ENCODE results near the gene CAPN7.
"Not testable (repeated sequence)": the region's sequence is repeated elsewhere in the genome, so short reads cannot be mapped to it uniquely, and the experiment has no call there.

CAPN7 gene

GRCh38 chr3:15205934-15206661 is at the start of gene CAPN7:
CAPN7 (plus strand) TSS chr3:15206246; CDS start chr3:15206496, 250 bp downstream.
- Mint-ChIP-seq H3K36me3 (ENCODE audit: insufficient read depth) (peaks cover 8% of the 10 kb centered on the region), H3K4me3 (peak within 1 kb of the TSS; percentile 87), H3K27me3 (no peaks in the 10 kb centered on the region), H3K9me3 (no peaks in the 10 kb centered on the region), H3K27ac (ENCODE audit: low read depth) (peak within 1 kb of the TSS; percentile 90), H3K4me1 (peaks cover 39% of the 10 kb centered on the region)
- DNase-seq (ENCODE audit: low spot score in 2 of 2) (peak; percentile 90), ATAC-seq (replicated peaks; ENCODE audit: extremely low read depth, poor library complexity, severe bottlenecking) (peak; percentile 90)

- ATAC-seq (replicated peaks; ENCODE audit: extremely low read depth, poor library complexity, severe bottlenecking): no peak
- H3K27ac Mint-ChIP-seq (ENCODE audit: low read depth): no peak overlapping the region
- H3K4me1 Mint-ChIP-seq: no peaks in the 10 kb centered on the region
- DNase-seq (ENCODE audit: low spot score in 2 of 2): no peak
- H3K36me3 Mint-ChIP-seq (ENCODE audit: insufficient read depth): no peaks in the 10 kb centered on the region
- H3K27me3 Mint-ChIP-seq: peaks cover 57% of the 10 kb centered on the region
- H3K4me3 Mint-ChIP-seq: no peak overlapping the region
- no peaks in the 10 kb centered on the region for H3K9me3 Mint-ChIP-seq
Observed at GRCh38 chr3:15157441-15157840, 48.6 kb upstream of the CAPN7 start.

GRCh38 chr3:15159501-15160136 is 46.4 kb upstream of the CAPN7 start:
- DNase-seq (ENCODE audit: low spot score in 2 of 2) (no peak), ATAC-seq (replicated peaks; ENCODE audit: extremely low read depth, poor library complexity, severe bottlenecking) (peak; percentile 40)
- H3K36me3 Mint-ChIP-seq (ENCODE audit: insufficient read depth): no peaks in the 10 kb centered on the region
- H3K27ac Mint-ChIP-seq (ENCODE audit: low read depth): no peak overlapping the region
- H3K4me1 Mint-ChIP-seq: no peaks in the 10 kb centered on the region
- H3K9me3 Mint-ChIP-seq: no peaks in the 10 kb centered on the region
- H3K27me3 Mint-ChIP-seq: peaks cover 35% of the 10 kb centered on the region
- H3K4me3 Mint-ChIP-seq: no peak overlapping the region

- no peak overlapping the region for H3K4me3 Mint-ChIP-seq
- no peak overlapping the region for H3K27ac Mint-ChIP-seq (ENCODE audit: low read depth)
- H3K4me1 Mint-ChIP-seq: no peaks in the 10 kb centered on the region
- H3K36me3 Mint-ChIP-seq (ENCODE audit: insufficient read depth): no peaks in the 10 kb centered on the region
- ATAC-seq (replicated peaks; ENCODE audit: extremely low read depth, poor library complexity, severe bottlenecking): no peak
- no peak for DNase-seq (ENCODE audit: low spot score in 2 of 2)
- no peaks in the 10 kb centered on the region for H3K9me3 Mint-ChIP-seq
- peaks cover 25% of the 10 kb centered on the region for H3K27me3 Mint-ChIP-seq
Observed at GRCh38 chr3:15160662-15161061, 45.4 kb upstream of the CAPN7 start.

- no peak overlapping the region for H3K4me3 Mint-ChIP-seq
Observed at GRCh38 chr3:15161133-15161532, 44.9 kb upstream of the CAPN7 start.

GRCh38 chr3:15163656-15164055 is 42.4 kb upstream of the CAPN7 start:
- ATAC-seq (replicated peaks; ENCODE audit: extremely low read depth, poor library complexity, severe bottlenecking); H3K27ac Mint-ChIP-seq (ENCODE audit: low read depth); H3K27me3 Mint-ChIP-seq; DNase-seq (ENCODE audit: low spot score in 2 of 2); H3K9me3 Mint-ChIP-seq; H3K36me3 Mint-ChIP-seq (ENCODE audit: insufficient read depth); H3K4me3 Mint-ChIP-seq; H3K4me1 Mint-ChIP-seq: not testable (repeated sequence)

More at GRCh38 chr3:15161133-15161532, 44.9 kb upstream of the CAPN7 start:
- Mint-ChIP-seq H3K36me3 (ENCODE audit: insufficient read depth) (no peaks in the 10 kb centered on the region), H3K4me1 (no peaks in the 10 kb centered on the region), H3K27ac (ENCODE audit: low read depth) (no peak overlapping the region), H3K27me3 (peaks cover 20% of the 10 kb centered on the region), H3K9me3 (no peaks in the 10 kb centered on the region)
- ATAC-seq (replicated peaks; ENCODE audit: extremely low read depth, poor library complexity, severe bottlenecking): no peak
- DNase-seq (ENCODE audit: low spot score in 2 of 2): no peak

GRCh38 chr3:15164340-15164739 is 41.7 kb upstream of the CAPN7 start:
- DNase-seq (ENCODE audit: low spot score in 2 of 2) (no peak), ATAC-seq (replicated peaks; ENCODE audit: extremely low read depth, poor library complexity, severe bottlenecking) (no peak)
- no peak overlapping the region for H3K4me3 Mint-ChIP-seq
- H3K27ac Mint-ChIP-seq (ENCODE audit: low read depth): no peak overlapping the region
- no peaks in the 10 kb centered on the region for H3K9me3 Mint-ChIP-seq
- no peaks in the 10 kb centered on the region for H3K36me3 Mint-ChIP-seq (ENCODE audit: insufficient read depth)
- no peaks in the 10 kb centered on the region for H3K4me1 Mint-ChIP-seq
- no peaks in the 10 kb centered on the region for H3K27me3 Mint-ChIP-seq

- Mint-ChIP-seq H3K27ac (ENCODE audit: low read depth) (no peak overlapping the region), H3K4me1 (no peaks in the 10 kb centered on the region), H3K9me3 (no peaks in the 10 kb centered on the region), H3K4me3 (no peak overlapping the region), H3K27me3 (no peaks in the 10 kb centered on the region), H3K36me3 (ENCODE audit: insufficient read depth) (no peaks in the 10 kb centered on the region)
- ATAC-seq (replicated peaks; ENCODE audit: extremely low read depth, poor library complexity, severe bottlenecking) (no peak), DNase-seq (ENCODE audit: low spot score in 2 of 2) (no peak)
Observed at GRCh38 chr3:15165061-15165460, 41.0 kb upstream of the CAPN7 start.

- not testable (repeated sequence) for H3K27ac Mint-ChIP-seq (ENCODE audit: low read depth); H3K4me1 Mint-ChIP-seq; H3K9me3 Mint-ChIP-seq; H3K4me3 Mint-ChIP-seq; H3K36me3 Mint-ChIP-seq (ENCODE audit: insufficient read depth); ATAC-seq (replicated peaks; ENCODE audit: extremely low read depth, poor library complexity, severe bottlenecking); H3K27me3 Mint-ChIP-seq; DNase-seq (ENCODE audit: low spot score in 2 of 2)
Observed at GRCh38 chr3:15166391-15166790, 39.7 kb upstream of the CAPN7 start.

GRCh38 chr3:15171096-15171495 is 35.0 kb upstream of the CAPN7 start:
- peaks cover 36% of the 10 kb centered on the region for H3K27me3 Mint-ChIP-seq
- ATAC-seq (replicated peaks; ENCODE audit: extremely low read depth, poor library complexity, severe bottlenecking): no peak

GRCh38 chr3:15172806-15173205 is 33.2 kb upstream of the CAPN7 start:
- Mint-ChIP-seq H3K27me3 (peaks cover 52% of the 10 kb centered on the region), H3K4me3 (no peak overlapping the region), H3K4me1 (no peaks in the 10 kb centered on the region), H3K27ac (ENCODE audit: low read depth) (no peak overlapping the region), H3K36me3 (ENCODE audit: insufficient read depth) (peaks cover 2% of the 10 kb centered on the region), H3K9me3 (no peaks in the 10 kb centered on the region)
- DNase-seq (ENCODE audit: low spot score in 2 of 2): no peak
- no peak for ATAC-seq (replicated peaks; ENCODE audit: extremely low read depth, poor library complexity, severe bottlenecking)

More at GRCh38 chr3:15171096-15171495, 35.0 kb upstream of the CAPN7 start:
- Mint-ChIP-seq H3K36me3 (ENCODE audit: insufficient read depth) (peaks cover 2% of the 10 kb centered on the region), H3K4me1 (no peaks in the 10 kb centered on the region), H3K9me3 (no peaks in the 10 kb centered on the region), H3K4me3 (no peak overlapping the region), H3K27ac (ENCODE audit: low read depth) (no peak overlapping the region)
- no peak for DNase-seq (ENCODE audit: low spot score in 2 of 2)

GRCh38 chr3:15174953-15175352 is 31.1 kb upstream of the CAPN7 start:
- ATAC-seq (replicated peaks; ENCODE audit: extremely low read depth, poor library complexity, severe bottlenecking) (no peak), DNase-seq (ENCODE audit: low spot score in 2 of 2) (no peak)
- no peak overlapping the region for H3K27ac Mint-ChIP-seq (ENCODE audit: low read depth)
- H3K4me3 Mint-ChIP-seq: no peak overlapping the region
- peaks cover 67% of the 10 kb centered on the region for H3K27me3 Mint-ChIP-seq
- no peaks in the 10 kb centered on the region for H3K9me3 Mint-ChIP-seq
- peaks cover 2% of the 10 kb centered on the region for H3K36me3 Mint-ChIP-seq (ENCODE audit: insufficient read depth)
- H3K4me1 Mint-ChIP-seq: no peaks in the 10 kb centered on the region

- no peaks in the 10 kb centered on the region for H3K4me1 Mint-ChIP-seq
- H3K4me3 Mint-ChIP-seq: no peak overlapping the region
- no peaks in the 10 kb centered on the region for H3K9me3 Mint-ChIP-seq
- H3K27ac Mint-ChIP-seq (ENCODE audit: low read depth): no peak overlapping the region
- peaks cover 73% of the 10 kb centered on the region for H3K27me3 Mint-ChIP-seq
- DNase-seq (ENCODE audit: low spot score in 2 of 2) (no peak), ATAC-seq (replicated peaks; ENCODE audit: extremely low read depth, poor library complexity, severe bottlenecking) (no peak)
- H3K36me3 Mint-ChIP-seq (ENCODE audit: insufficient read depth): peaks cover 2% of the 10 kb centered on the region
Observed at GRCh38 chr3:15175605-15176004, 30.4 kb upstream of the CAPN7 start.

Data from central memory CD8-positive, alpha-beta T cell (primary cell).